ENCODE results near the gene FBN2.

DNA sequence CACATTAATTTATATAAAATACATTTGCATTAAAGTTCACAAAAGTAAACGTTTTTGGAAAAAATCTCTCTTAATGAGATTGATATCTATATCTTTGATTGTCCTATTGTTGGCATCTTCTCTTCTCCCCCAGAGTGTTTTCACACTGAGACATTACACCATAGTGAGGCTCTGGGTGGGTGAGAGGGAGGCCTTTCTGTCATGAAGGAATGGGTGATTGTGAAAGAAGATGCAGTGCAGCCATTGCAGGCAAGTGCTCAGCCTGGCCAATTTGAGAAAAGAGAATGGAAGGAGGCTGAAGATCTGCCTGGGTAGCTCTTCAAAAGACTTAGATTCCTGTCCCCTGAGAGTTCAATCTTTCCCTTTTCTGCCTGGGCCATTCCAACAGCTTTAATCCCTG is 313.7 kb downstream of the FBN2 start:
- TF ChIP-seq EP300 (conservative IDR thresholded peaks at IDR 0.05; ENCODE audit: poor library complexity, severe bottlenecking) (no peak), MXI1 (conservative IDR thresholded peaks at IDR 0.05; ENCODE audit: poor library complexity, severe bottlenecking) (no peak), POLR2AphosphoS5 (IDR thresholded peaks at IDR 0.05) (no peak), EZH2 (IDR thresholded peaks at IDR 0.05; ENCODE audit: borderline replicate concordance, insufficient read depth, low read length, poor library complexity, severe bottlenecking) (no peak)
- TF ChIP-seq, protein P1, sequence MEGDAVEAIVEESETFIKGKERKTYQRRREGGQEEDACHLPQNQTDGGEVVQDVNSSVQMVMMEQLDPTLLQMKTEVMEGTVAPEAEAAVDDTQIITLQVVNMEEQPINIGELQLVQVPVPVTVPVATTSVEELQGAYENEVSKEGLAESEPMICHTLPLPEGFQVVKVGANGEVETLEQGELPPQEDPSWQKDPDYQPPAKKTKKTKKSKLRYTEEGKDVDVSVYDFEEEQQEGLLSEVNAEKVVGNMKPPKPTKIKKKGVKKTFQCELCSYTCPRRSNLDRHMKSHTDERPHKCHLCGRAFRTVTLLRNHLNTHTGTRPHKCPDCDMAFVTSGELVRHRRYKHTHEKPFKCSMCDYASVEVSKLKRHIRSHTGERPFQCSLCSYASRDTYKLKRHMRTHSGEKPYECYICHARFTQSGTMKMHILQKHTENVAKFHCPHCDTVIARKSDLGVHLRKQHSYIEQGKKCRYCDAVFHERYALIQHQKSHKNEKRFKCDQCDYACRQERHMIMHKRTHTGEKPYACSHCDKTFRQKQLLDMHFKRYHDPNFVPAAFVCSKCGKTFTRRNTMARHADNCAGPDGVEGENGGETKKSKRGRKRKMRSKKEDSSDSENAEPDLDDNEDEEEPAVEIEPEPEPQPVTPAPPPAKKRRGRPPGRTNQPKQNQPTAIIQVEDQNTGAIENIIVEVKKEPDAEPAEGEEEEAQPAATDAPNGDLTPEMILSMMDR (IDR thresholded peaks at IDR 0.05; ENCODE audit: poor library complexity, severe bottlenecking), result no peak
- TF ChIP-seq, protein P2, sequence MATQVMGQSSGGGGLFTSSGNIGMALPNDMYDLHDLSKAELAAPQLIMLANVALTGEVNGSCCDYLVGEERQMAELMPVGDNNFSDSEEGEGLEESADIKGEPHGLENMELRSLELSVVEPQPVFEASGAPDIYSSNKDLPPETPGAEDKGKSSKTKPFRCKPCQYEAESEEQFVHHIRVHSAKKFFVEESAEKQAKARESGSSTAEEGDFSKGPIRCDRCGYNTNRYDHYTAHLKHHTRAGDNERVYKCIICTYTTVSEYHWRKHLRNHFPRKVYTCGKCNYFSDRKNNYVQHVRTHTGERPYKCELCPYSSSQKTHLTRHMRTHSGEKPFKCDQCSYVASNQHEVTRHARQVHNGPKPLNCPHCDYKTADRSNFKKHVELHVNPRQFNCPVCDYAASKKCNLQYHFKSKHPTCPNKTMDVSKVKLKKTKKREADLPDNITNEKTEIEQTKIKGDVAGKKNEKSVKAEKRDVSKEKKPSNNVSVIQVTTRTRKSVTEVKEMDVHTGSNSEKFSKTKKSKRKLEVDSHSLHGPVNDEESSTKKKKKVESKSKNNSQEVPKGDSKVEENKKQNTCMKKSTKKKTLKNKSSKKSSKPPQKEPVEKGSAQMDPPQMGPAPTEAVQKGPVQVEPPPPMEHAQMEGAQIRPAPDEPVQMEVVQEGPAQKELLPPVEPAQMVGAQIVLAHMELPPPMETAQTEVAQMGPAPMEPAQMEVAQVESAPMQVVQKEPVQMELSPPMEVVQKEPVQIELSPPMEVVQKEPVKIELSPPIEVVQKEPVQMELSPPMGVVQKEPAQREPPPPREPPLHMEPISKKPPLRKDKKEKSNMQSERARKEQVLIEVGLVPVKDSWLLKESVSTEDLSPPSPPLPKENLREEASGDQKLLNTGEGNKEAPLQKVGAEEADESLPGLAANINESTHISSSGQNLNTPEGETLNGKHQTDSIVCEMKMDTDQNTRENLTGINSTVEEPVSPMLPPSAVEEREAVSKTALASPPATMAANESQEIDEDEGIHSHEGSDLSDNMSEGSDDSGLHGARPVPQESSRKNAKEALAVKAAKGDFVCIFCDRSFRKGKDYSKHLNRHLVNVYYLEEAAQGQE (IDR thresholded peaks at IDR 0.05; ENCODE audit: borderline replicate concordance), result no peak
